ENCODE results near the gene GCNT2. TPM values are rescaled to one million over a fixed set of nuclear protein-coding genes. Genes with fewer than 3 reads are reported as not detected.

Gene GCNT2
- total and polyA plus RNA-seq, 2 of the 8 experiments (the other 6 are each of a cell fraction or from before 2014, with no cell fraction given) = 19.3 to 52.5 TPM

- Histone ChIP-seq H3K9ac (replicated peaks in 1 of 4; ENCODE audit: extremely low read depth in 1 of 4, low read depth in 3 of 4, low read length in 3 of 4) (no peak overlapping the region), H4K8ac (ENCODE audit: extremely low read depth, insufficient read depth, low read length) (no peak overlapping the region), H4K5ac (ENCODE audit: insufficient read length, low read depth, low read length) (no peak overlapping the region), H3K4me1 (replicated peaks in 1 of 4; ENCODE audit: control insufficient read depth in 3 of 4, insufficient read depth in 4 of 4, low read length in 3 of 4) (no peaks in the 10 kb centered on the region), H3K56ac (replicated peaks; ENCODE audit: insufficient read length, low read depth, low read length) (no peak overlapping the region), H3K23ac (ENCODE audit: insufficient read length) (no peak overlapping the region), H3K9me3 (ENCODE audit: insufficient read depth in 2 of 2, low read depth in 1 of 2, low read length in 1 of 2) (no peaks in the 10 kb centered on the region), H3K79me1 (ENCODE audit: low read depth, low read length) (peaks cover 4% of the 10 kb centered on the region; the same call in 1 of the 2 replicates), H3K18ac (ENCODE audit: extremely low read depth, low read length) (no peak overlapping the region), H2BK120ac (replicated peaks; ENCODE audit: low read depth, low read length) (no peak overlapping the region), H2AFZ (ENCODE audit: low read length) (no peak overlapping the region), H4K20me1 (replicated peaks in 1 of 2; ENCODE audit: control insufficient read depth in 1 of 2, insufficient read depth in 2 of 2, low read length in 2 of 2) (no peaks in the 10 kb centered on the region), H4K91ac (replicated peaks; ENCODE audit: insufficient read length, low read length) (no peak overlapping the region), H2AK5ac (ENCODE audit: low read depth, low read length) (no peak overlapping the region), H3K14ac (ENCODE audit: insufficient read length) (no peak overlapping the region), H3K27ac (ENCODE audit: low read depth, low read length) (no peak overlapping the region), H3K36me3 (ENCODE audit: control insufficient read depth in 2 of 4, insufficient read depth in 4 of 4, low read length in 3 of 4) (peaks cover 6 to 60% (median 40%) of the 10 kb centered on the region in 4 experiments; a peak in 6 of 8 replicates), H3K79me2 (ENCODE audit: control insufficient read depth in 1 of 2, insufficient read depth in 2 of 2, low read length in 2 of 2) (peaks cover 0 to 29% of the 10 kb centered on the region in 2 experiments; a peak in 3 of 4 replicates), H2BK12ac (ENCODE audit: low read depth, low read length) (no peak overlapping the region), H3K4ac (replicated peaks; ENCODE audit: insufficient read length, low read depth, low read length) (no peak overlapping the region), H3K4me3 (ENCODE audit: extremely low read depth in 1 of 4, insufficient read depth in 2 of 4, low read depth in 3 of 4, low read length in 4 of 4) (no peak overlapping the region), H3K27me3 (replicated peaks in 1 of 4; ENCODE audit: control insufficient read depth in 3 of 4, extremely low read depth in 1 of 4, insufficient read depth in 3 of 4, low read length in 3 of 4) (no peaks in the 10 kb centered on the region), H2BK20ac (ENCODE audit: low read length) (no peak overlapping the region), H3K23me2 (ENCODE audit: low read depth, low read length) (no peaks in the 10 kb centered on the region), H2BK5ac (ENCODE audit: low read depth, low read length) (no peak overlapping the region), H3K4me2 (ENCODE audit: insufficient read depth in 1 of 2, low read depth in 2 of 2, low read length in 2 of 2) (no peak overlapping the region), H2BK15ac (ENCODE audit: low read length) (no peak overlapping the region)
- ChIA-PET POLR2A (ENCODE audit: partially characterized antibody) (interaction anchor here (0.6 to 1.2 kb wide), 6 partner anchors 9 to 130 kb away, joined by 3 to 5 read pairs (median 4); no protein-coding TSS in a partner anchor), CTCF (ENCODE audit: partially characterized antibody) (interaction anchor here (0.6 to 1.8 kb wide), 15 partner anchors 9 to 143 kb away, joined by 3 to 13 read pairs (median 4); no protein-coding TSS in a partner anchor)
- DNase-seq (ENCODE audit: low read depth in 1 of 2, low spot score in 2 of 2) = no peak
- TF ChIP-seq NANOG (IDR thresholded peaks at IDR 0.05; ENCODE audit: insufficient read depth, low read depth, low read length, poor library complexity, severe bottlenecking) (no peak), RAD21 (IDR thresholded peaks at IDR 0.05 in 1 of 2, conservative IDR thresholded peaks at IDR 0.05 in 1 of 2; ENCODE audit: low read depth in 2 of 2, low read length in 2 of 2) (peak; percentile 54 to 61), POLR2A (IDR thresholded peaks at IDR 0.05; ENCODE audit: control extremely low read depth in 1 of 2, low read depth in 2 of 2, low read length in 2 of 2) (no peak), BCL11A (IDR thresholded peaks at IDR 0.05; ENCODE audit: low read depth in 2 of 2, low read length in 2 of 2) (no peak), CTBP2 (IDR thresholded peaks at IDR 0.05; ENCODE audit: borderline replicate concordance, insufficient read depth, insufficient read length, low read length) (no peak), ASH2L (IDR thresholded peaks at IDR 0.05; ENCODE audit: low read length) (no peak), EP300 (IDR thresholded peaks at IDR 0.05; ENCODE audit: borderline replicate concordance in 1 of 2, low read depth in 2 of 2, low read length in 2 of 2) (no peak), CTCF (IDR thresholded peaks at IDR 0.05; ENCODE audit: control extremely low read depth in 1 of 3, insufficient read depth in 1 of 3, low read depth in 1 of 3, low read length in 3 of 3) (peak; percentile 36 to 54 (median 52))
- WGBS, 2 experiments (ENCODE audit: extremely low coverage in 1 of 2, insufficient coverage in 1 of 2, insufficient read length in 1 of 2, insufficient replicate concordance in 2 of 2, low coverage in 1 of 2, low lambda C conversion rate in 2 of 2, missing lambda C conversion rate in 1 of 2) = 88% methylated on average over 4 of the region's 4 CpGs; no CpG with 5 or more reads in 1 of the 2 experiments
- FAIRE-seq = no peak
Measured at GRCh38 chr6:10621847-10622246, 100.7 kb downstream of the GCNT2 start.
